NCI-H510A (cell line): ENCODE data around the gene INTS14.
"Not testable (repeated sequence)": the region's sequence is repeated elsewhere in the genome, so short reads cannot be mapped to it uniquely, and the experiment has no call there.

Source experiments
- DNase-seq: peaks from one replicate; lab custom pipeline; 2025; lab: John Stamatoyannopoulos, UW

The INTS14 gene

DNA sequence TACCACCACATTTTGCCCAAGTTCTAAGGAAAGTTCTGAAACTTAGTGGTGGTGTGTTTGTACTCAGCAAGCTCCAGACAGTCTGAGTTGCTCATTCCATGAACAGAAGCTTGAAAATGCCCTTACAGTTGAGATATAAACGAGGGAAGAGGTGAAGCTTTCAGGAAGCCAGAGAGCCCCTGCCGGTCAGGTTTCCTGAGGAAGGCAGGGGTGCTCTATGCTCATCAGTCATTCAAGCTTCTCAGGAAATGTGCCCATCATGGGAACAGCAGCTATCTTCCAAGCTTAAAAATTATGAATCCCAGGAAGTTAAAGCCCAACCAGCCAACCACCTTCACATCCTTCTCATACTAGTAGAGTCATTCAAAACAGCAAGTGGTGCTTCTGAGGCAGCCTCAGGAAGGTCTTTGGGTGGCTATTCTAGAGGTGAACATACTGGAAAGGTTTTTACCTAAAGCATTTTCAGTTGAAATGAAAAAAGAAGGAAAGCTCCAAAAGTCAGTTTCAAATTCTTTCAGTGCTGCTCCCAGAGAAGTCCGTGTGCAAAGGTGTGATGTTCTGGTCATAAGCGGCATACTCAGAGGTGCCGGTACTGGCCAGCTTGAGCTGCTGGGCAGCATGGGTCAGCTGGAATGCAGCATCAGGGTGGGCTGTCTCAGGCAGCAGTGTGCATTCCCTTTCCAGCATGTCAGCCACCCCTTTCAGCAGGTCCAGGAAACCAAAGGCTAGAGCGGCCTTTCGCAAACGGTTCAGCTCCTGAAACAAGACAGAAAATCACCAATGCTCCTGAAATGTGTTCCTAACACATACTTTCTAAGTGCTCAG lies 31.8 kb downstream of the INTS14 start:
- DNase-seq = no peak

DNA sequence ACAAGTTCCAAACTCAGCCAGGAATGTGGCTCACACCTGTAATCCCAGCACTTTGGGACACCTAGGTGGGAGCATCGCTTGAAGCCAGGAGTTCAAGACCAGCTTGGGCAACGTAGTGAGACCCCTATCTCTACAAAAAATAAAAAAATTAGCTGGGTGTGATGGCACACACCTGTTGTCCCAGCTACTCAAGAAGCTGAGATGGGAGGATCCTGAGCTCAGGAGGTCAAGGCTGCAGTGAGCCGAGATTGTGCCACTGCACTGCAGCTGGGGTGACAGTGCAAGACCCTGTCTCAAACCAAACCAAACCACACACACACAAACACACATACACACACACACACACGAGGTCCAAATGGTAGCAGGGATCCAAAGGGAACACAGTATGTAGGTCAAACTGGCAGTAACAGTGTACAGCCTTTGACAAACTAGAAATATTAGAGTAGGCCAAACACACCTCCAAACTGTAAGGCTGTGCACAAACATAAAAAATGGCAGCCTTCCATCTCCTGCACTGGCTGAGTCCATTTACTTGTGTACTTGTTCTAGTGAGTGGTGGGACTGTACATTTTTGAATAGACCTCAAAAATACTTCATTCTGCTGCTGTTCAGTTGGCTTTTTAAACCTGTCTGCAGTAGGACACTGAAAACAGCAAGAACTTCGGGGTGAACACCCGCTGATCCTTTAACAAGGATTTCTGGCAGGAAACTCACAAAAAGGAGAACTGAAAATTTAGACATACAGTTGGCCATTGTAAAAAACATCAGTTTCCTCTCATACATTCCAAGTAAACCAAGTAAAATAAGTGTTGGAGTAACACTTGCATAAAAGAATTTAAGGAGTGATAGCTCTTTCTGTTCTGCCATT lies 33.6 kb downstream of the INTS14 start:
- DNase-seq = no peak

DNA sequence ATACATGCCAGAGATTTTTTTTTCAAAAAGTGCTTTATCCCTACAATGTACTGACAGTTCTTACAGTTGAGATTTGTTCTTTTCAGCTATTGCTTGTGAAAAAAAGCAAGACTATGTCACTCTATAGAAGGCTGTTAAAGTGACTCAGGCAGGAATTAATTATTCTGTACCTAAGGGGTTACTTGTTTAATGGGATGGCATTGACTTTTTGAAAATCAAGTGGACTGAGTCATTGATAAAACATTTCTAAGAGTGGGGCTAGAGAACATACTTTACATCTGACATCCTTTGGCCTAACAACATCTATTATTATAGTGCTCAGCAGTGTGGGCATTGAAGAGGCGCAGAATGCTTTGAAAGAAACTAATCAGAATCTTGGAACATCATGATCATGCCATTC lies 34.3 kb downstream of the INTS14 start:
- no peak for DNase-seq

DNA sequence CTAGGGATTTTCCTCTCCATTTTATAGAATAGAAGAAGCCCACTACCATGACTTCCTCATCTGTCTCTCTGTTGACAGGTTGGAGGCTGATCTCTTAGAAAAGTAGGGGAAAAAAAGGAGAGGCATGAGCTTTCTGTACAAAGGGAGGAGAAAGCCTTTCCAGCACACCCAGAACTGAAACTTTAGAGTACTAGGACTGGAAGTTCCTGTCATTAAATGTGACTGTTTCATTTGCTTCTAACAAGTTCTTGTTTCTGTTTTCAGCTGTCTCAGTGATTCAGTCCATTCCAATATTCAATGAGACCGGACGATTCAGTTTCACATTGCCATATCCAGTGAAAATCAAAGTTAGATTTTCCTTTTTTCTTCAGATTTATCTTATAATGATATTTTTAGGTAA lies 39.0 kb downstream of the INTS14 start:
- no peak for DNase-seq

DNA sequence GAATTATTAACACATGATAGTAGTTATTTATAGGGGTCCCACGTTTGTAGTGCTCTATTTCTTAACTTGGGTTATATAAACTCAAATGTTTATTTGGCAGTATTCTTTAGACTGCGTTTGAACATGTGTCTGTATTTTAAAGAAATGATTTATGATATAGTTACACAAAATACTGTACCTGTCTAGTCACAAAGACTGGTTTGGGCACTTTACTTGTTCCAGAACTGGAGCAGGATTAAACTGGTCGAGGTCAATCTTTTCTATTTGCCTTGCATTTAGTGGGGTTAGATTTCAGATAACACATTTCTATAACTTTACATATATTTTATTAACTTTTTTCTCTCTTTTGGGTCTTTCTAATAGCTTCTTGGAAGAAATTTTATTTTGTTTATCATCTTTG lies 41.2 kb downstream of the INTS14 start:
- DNase-seq = no peak

DNA sequence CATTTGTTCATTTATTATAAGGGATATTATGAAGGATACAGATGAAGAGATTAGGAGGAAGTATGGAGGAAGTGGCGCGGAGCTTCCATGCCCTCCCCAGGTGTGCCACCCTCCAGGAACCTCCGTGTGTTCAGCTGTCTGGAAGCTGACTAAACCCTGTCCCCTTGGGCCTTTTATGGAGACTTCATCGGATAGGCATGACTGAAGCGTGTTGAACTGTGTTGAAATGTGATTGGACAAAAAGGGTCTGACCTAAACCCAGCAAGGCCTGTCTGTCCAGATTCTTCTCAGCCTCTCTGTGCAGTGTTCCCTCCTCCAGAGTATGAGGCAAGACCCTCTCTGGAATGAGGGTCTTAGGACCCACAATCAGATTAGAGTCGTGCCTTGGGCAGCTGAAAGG lies 49.0 kb downstream of the INTS14 start:
- DNase-seq = no peak

DNA sequence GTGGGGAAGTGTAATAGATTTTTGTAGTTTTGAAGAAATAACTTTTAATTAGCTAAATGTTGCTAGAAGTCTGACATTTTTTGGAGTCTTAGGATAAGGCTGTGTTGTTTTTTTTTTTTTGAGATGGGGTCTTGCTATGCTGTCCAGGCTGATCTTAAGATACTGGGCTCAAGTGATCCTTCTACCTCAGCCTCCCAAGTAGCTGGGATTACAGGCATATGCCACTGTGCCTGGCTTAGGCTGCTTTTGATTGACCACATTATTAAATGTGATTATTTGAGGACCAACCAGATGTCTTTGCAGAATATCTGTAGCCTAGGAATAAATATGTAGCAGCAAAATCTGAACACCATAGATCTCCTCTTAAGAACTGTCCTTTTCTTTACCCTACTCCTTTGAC lies 51.0 kb downstream of the INTS14 start:
- DNase-seq = no peak

DNA sequence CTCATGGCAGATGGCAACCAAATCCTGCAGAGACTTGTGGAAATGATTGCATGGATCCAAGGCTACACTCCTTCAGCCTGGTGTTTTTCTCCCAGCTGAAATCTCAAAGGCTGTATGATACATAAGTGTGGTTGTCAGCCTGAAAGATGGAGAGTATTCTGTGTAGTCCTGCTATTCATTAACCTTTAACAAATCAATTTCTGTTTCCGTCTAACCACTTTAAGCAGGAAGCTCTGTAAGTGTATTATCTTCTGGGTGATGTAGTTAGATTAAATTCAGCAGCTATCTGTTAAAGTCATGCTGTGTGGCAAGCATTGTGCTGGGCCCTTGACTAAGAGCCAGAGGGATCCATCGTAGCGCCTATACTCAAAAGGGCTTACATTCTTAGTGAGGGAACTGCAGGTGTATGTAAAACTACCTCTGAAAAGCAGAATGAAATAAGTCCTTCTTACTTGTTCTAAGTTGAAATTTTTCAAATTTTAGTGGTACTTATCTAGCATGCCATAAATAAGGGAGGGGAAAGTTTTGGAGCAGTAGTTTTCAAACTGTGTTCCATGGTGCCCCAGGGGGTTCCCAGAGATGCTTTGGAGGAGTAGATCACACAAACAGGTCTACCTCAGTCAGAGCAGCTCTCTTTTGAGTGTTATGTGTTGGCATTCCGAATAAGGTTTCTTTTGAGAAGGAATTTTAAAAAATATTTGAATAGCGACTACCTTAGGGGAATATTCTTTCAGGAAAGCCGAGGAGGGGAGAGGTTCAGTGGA lies 51.8 kb downstream of the INTS14 start:
- DNase-seq = no peak

DNA sequence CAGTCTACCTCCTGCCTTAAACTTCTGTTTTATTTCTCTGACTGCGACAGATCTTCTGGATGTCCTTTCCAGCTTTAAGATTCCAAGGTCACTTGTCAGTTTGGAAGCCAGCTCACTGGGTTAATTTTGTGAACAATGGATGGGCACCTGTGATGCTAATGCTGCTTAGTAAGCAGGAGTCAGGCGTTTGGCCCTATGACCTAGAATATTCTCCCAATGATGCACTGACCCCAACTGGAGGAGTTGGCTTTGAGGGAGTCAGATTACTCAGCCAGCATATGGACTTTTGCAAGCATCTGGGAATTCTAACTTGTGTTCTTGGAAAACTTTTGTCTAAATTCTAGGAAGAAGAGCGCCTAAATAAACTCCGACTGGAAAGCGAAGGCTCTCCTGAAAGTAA lies 52.6 kb downstream of the INTS14 start:
- no peak for DNase-seq

DNA sequence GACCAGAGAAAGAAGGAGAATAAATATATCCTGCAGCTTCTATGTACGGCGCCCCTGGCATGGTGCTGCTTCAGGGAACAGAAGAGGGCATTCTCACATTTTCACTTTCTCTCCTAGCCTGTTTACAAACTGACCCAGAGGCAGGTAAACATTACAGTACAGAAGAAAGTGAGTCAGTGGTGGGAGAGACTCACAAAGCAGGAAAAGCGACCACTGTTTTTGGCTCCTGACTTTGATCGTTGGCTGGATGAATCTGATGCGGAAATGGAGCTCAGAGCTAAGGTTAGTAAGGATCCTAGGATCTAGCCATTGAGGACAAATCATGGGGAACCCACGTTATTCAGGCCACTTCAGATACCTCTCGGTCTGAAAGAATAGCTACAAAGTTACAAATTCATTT lies 54.3 kb downstream of the INTS14 start:
- no peak for DNase-seq

DNA sequence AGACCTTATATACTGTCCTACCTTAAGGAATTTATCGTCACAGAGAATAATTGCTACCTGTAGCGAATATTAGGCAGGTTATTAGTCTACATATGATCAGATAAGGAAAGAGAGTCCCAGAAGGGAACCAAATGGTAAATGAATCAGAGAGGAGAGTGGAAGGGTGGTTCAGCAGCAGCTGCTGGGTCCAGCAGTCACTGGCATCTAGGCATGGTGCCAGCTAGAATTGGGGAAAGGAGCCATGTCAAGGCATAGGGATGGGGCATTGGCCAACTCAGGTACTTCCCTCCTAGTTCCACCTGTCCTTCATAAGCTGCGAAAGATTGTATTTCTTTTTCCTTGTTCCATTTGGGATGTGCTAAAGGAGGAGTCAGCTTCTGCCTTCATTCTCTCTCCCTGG lies 57.2 kb downstream of the INTS14 start:
- DNase-seq = no peak

DNA sequence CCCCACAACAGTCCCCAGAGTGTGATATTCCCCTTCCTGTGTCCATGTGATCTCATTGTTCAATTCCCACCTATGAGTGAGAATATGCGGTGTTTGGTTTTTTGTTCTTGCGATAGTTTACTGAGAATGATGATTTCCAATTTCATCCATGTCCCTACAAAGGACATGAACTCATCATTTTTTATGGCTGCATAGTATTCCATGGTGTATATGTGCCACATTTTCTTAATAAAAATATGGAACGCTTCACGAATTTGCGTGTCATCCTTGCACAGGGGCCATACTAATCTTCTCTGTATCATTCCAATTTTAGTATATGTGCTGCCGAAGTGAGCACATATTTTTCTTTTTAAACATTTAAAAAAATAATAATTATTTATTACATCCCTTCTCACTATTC lies 58.1 kb downstream of the INTS14 start:
- DNase-seq = not testable (repeated sequence)

DNA sequence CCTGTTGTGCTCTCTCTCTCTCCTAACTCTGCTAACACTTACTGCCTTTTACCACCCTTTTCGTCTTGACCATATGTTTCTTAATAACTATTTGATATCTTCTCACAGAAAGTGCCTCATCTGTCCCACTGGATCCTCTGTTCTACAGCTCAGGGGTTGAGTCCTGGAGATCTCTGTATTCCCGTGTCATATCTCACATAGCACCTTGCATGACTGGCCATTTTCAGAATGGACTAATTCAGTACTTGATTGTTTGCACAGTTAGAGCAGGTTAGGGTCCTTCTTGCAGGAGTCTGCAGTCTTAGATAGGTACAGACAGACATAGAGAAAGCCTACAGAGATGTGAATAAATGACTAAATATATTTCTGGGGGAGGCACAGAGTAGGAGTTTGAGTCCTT lies 59.7 kb downstream of the INTS14 start:
- DNase-seq = no peak

DNA sequence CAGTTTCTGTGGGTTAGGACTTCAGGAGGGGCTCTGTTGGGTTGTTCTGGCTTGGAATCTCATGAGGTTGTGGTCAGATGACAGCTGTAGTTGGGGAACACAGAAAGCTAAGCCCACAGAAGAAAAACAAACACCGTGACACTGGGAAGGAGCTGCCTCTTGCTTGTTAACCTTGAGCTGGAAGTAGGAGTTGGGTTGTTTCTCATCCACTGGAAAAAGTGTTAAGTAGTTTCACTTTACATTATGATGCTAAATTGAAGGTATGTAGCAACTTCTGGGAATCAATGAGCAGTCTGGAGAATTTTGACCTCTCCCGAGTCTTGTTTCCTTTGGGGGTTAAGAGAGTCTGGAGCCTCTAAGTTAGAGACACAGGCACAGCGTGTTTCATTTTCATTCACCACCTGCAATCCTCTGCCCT lies 60.2 kb downstream of the INTS14 start:
- no peak for DNase-seq

DNA sequence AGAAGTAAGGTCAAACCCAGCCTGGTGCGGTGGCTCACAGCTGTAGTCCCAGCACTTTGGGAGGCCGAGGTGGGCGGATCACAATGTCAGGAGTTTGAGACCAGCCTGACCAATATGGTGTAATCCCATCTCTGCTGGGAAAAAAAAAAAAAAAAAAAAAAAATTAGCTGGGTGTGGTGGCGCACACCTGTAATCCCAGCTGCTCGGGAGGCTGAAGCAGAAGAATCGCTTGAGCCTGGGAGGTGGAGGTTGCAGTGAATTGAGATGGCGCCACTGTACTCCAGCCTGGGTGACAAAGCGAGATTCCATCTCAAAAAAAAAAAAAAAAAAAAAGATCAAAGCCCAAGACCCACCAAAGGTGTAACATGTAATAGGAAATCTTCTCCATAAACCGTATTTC lies 61.6 kb downstream of the INTS14 start:
- DNase-seq = not testable (repeated sequence)

DNA sequence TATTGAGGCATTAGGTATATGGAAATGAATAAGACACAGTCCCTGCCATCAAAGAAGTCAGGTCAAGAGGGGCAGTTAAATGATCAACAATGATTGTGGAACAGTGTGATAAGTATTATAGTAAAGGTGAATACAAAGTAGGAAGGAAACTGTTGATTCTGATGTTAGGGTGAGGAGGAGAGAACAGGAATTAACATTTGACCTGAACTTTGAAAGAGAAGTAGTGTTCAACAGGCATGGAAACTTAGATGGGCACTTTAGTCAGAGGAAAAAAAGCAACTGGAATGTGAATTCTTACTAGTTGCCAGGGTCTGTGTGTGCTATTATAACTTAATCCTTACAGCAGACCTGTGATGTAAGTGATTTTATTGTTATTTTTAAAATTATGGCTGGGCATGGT lies 63.1 kb downstream of the INTS14 start:
- no peak for DNase-seq

DNA sequence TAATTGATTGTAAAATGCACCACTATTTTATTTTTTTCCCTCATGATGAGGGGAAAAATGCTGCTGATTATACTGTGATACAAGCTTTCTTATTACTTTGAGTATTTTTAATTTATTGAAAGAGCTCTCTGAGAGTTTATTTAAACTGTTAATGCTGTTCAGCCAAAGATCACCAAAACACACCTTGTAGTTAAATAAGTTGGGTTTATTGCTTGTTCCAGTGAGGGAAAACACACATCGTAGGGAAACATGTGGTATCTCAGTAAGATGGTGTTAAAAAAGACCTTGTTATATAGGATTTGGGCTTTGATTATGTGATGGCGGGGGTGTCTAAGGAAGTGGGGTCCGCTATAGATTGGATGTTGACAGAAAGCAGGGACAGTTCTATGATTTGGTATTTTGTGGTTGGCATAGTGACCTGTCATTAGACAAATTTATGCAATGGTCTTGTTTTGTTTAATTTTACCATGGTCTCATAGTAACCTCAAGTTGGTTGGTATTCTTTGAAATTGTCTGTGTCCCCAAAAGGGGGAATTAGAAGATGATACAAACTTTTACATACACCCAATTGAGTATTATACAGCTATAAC lies 69.6 kb downstream of the INTS14 start:
- DNase-seq = no peak

DNA sequence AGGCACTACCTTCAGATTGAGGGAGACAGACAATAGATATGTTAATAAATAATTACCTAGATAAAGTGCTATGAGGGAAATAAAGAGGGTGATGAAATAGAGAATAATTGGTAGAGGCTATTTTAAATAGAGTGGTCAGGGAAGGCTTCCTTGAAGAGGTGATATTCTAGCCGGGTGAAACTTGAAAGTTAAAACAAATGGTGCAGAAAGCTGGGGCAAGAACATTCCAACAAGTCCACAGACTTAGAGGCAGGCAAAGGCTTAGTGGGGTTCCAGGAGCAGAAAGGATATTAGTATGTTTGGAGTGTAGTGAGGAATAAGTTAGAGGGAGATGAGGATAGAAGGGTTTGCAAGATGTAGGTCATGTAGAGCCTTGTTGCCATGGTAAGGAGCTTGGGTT lies 70.6 kb downstream of the INTS14 start:
- no peak for DNase-seq

DNA sequence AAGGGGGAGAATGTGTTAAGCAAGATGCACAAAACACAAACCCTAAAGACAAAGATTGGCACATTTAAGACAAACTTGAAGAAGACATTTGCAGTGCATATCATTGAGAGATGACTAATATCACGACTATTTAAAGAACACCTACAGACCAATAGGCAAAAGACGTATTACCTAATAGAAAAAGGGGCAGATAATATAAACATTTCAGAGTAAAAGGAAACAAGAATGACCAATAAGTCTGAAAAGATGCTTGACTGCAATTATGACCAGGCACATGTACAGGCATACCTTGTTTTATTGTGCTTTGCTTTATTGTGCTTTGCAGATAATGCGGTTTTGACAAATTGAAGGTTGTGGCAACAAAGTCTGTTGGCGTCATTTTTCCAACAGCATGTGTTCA lies 75.7 kb downstream of the INTS14 start:
- no peak for DNase-seq

DNA sequence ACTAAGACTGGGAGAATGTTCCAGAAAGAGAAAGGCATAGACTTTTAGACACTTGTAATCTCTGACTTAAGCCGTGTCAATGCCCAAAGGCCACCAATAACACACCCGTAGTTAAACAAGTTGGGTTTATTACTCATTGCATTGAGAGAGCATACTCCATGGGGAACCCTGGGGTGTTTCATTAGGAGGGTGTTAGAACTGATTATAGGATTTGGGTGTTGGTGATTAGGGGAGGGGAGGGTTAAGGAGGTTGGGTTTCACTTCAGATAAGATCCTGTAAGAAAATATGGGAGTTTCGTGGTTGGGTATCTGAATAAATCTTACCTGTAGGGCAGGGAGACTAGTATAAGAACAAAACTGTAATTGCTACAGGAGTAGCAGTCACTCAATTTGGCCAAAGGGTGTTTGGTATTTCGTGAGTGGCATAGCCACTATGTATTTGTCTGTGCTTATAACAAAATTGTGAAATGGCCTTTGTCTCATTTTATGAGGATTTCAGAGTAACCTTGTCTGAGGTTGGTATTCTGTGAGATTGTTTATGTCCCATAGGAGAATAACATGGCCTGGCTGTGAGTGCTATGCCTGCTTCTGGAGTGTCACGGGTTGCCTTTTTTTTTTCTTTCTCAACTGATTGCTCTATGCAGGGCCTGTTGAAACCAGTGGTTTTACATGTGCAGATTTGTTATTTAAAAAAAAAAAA lies 77.7 kb downstream of the INTS14 start:
- no peak for DNase-seq

DNA sequence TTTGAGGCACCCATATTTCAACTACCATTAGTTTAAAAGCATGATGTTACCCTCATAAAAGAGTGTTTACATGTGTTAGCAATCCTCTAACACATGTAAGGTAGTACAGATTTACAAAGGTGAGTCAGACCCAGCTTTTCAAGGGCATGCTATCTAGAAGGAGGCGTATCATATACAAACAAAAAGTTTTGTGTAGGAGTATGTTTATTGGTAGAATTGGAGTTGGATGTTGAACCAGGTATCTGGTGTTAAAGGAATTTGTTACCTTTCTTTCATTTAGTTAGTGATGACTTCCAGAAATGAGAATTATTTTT lies 78.2 kb downstream of the INTS14 start:
- no peak for DNase-seq
